GM13977 (cell line): ENCODE data around the gene ARHGAP24.
A peak's percentile ranks its signal among the peaks of the same experiment; 100 is the strongest.

Experiments used
- DNase-seq: peaks from one replicate; pipeline ENCODE4 v3.0.0; 2012; ENCODE audit warnings: low spot score
- CTCF ChIP-seq: IDR thresholded peaks from 2 replicates; pipeline ENCODE4 v1.5.1; 2012; ENCODE audit warnings: mild to moderate bottlenecking, control low read depth; ENCODE audit not compliant: insufficient read depth; ENCODE audit errors: extremely low read depth, missing control alignments
- in situ Hi-C: fragments of 300-500 bp; cut with MboI; formaldehyde crosslinking; loops from one replicate; pipeline ENCODE4 v1.12.0; 2022; ENCODE audit warnings: low sequenced_read_pairs, low pct_unique_long_range_greater_than_20kb, mixed read lengths, inconsistent platforms; ENCODE audit not compliant: unreplicated experiment

The ARHGAP24 gene

GRCh38 chr4:85744950-85745349, 270.0 kb downstream of the ARHGAP24 start:
- no peak for TF ChIP-seq CTCF
- DNase-seq, result no peak
- in situ Hi-C loops, result no loop called here

- DNase-seq, result no peak
- in situ Hi-C loops, result no loop called here
- TF ChIP-seq CTCF, result no peak
These were observed 271.0 kb downstream of the ARHGAP24 start for GRCh38 chr4:85745939-85746338.

GRCh38 chr4:85747882-85748491, 273.0 kb downstream of the ARHGAP24 start:
- in situ Hi-C loops, result no loop called here
- DNase-seq, result peak; percentile 57
- peak; percentile 77 for TF ChIP-seq CTCF

GRCh38 chr4:85748654-85749053, 273.7 kb downstream of the ARHGAP24 start:
- no peak for TF ChIP-seq CTCF
- in situ Hi-C loops, result no loop called here

GRCh38 chr4:85751866-85752265, 276.9 kb downstream of the ARHGAP24 start:
- no peak for TF ChIP-seq CTCF
- DNase-seq, result no peak
- in situ Hi-C loops, result loop anchor here (25.0 kb wide), 1 partner anchor 615 kb away; no protein-coding TSS in a partner anchor

More at GRCh38 chr4:85748654-85749053, 273.7 kb downstream of the ARHGAP24 start:
- no peak for DNase-seq

- DNase-seq, result no peak
- no peak for TF ChIP-seq CTCF
- in situ Hi-C loops, result loop anchor here (25.0 kb wide), 1 partner anchor 618 kb away; no protein-coding TSS in a partner anchor
These were observed 280.3 kb downstream of the ARHGAP24 start for GRCh38 chr4:85755285-85755684.
